B cell (primary cell): ENCODE results near the gene GSTA3. TPM values are rescaled to one million over a fixed set of nuclear protein-coding genes. Genes with fewer than 3 reads are reported as not detected.
"Not testable (repeated sequence)": the region's sequence is repeated elsewhere in the genome, so short reads cannot be mapped to it uniquely, and the experiment has no call there.

ENCODE experiments used
- ATAC-seq: fragments of 200-7000 bp; cut with Tn5 transposase; one replicate; pipeline ENCODE4 v1.10.0; 2021; ENCODE audit warnings: low read depth, mild to moderate bottlenecking, moderate number of reproducible peaks, moderate library complexity
- CTCF ChIA-PET: fragments of 350-600 bp; sonication (Branson Sonifier 250); formaldehyde crosslinking; loops from one replicate; lab custom pipeline; 2021; ENCODE audit warnings: antibody characterized with exemption, inconsistent platforms; lab: Charles Lee
- POLR2A ChIA-PET: fragments of 350-600 bp; sonication (Branson Sonifier 250); formaldehyde crosslinking; loops from one replicate; lab custom pipeline; 2021; ENCODE audit warnings: antibody characterized with exemption; lab: Charles Lee
- DNase-seq: peaks from one replicate; pipeline ENCODE4 v3.0.0; 2013
- H2AFZ ChIP-seq: 2 replicates; pipeline ENCODE4 v1.6.1; 2012; ENCODE audit warnings: mild to moderate bottlenecking, low read depth, low read length; ENCODE audit not compliant: insufficient read depth, poor library complexity, severe bottlenecking
- H3K27ac ChIP-seq, 2 donors: 1 replicate in 1 of 2; 2 replicates in 1 of 2; pipeline ENCODE4 v1.5.1; 2012 to 2013; ENCODE audit warnings: low read length in 2 of 2, mild to moderate bottlenecking in 2 of 2, moderate library complexity in 1 of 2
- H3K27me3 ChIP-seq, 4 experiments: fragments of 200-600 bp in 1 of 4; sonication (generic) in 1 of 4; replicated peaks in 1 of 4; 1 replicate in 2 of 4; 2 replicates in 2 of 4; pipeline versions ENCODE4 v1.6.1 to v1.7.0; 2013 to 2016; ENCODE audit warnings: low read length in 3 of 4, mild to moderate bottlenecking in 2 of 4, mixed read lengths in 1 of 4, moderate library complexity in 1 of 4; ENCODE audit not compliant: insufficient read depth in 4 of 4, control insufficient read depth in 3 of 4; ENCODE audit errors: control extremely low read depth in 1 of 4
- H3K36me3 ChIP-seq, 2 experiments: replicated peaks in 1 of 2; 1 replicate in 1 of 2; 2 replicates in 1 of 2; pipeline versions ENCODE4 v1.6.1 to v1.7.1; 2013; ENCODE audit warnings: low read length in 1 of 2; ENCODE audit not compliant: insufficient read depth in 2 of 2, control insufficient read depth in 1 of 2; ENCODE audit errors: control extremely low read depth in 1 of 2, extremely low read depth in 1 of 2
- H3K4me1 ChIP-seq, 2 donors: fragments of 200-600 bp in 1 of 2; sonication (generic) in 1 of 2; 1 replicate in 1 of 2; 2 replicates in 1 of 2; pipeline versions ENCODE4 v1.5.1 to v1.6.1; 2013 to 2017; ENCODE audit warnings: low read length in 2 of 2; ENCODE audit not compliant: control insufficient read depth in 2 of 2, insufficient read depth in 2 of 2
- H3K4me2 ChIP-seq: replicated peaks from 2 replicates; pipeline ENCODE3; 2012; ENCODE audit warnings: mild to moderate bottlenecking, low read depth, low read length; ENCODE audit not compliant: poor library complexity, severe bottlenecking
- H3K4me3 ChIP-seq, 5 experiments: fragments of 200-600 bp in 1 of 5; sonication (generic) in 1 of 5; 1 replicate in 3 of 5; 2 replicates in 2 of 5; pipeline versions ENCODE4 v1.5.1 to v1.7.0; 2011 to 2016; ENCODE audit warnings: low read length in 4 of 5, mild to moderate bottlenecking in 4 of 5, low read depth in 2 of 5, control low read depth in 1 of 5, moderate library complexity in 1 of 5; ENCODE audit not compliant: insufficient read depth in 1 of 5; ENCODE audit errors: control extremely low read depth in 1 of 5, extremely low read depth in 1 of 5
- H3K79me2 ChIP-seq: fragments of 200-600 bp; sonication (generic); one replicate; pipeline ENCODE4 v1.6.0; 2016; ENCODE audit warnings: low read length; ENCODE audit not compliant: control insufficient read depth, insufficient read depth
- H3K9ac ChIP-seq: fragments of 200-600 bp; sonication (generic); 2 replicates; pipeline ENCODE4 v1.6.1; 2017; ENCODE audit warnings: mild to moderate bottlenecking, low read length, moderate library complexity
- H3K9me3 ChIP-seq, 3 donors: one replicate each; pipeline versions ENCODE4 v1.6.1 to v1.7.1; 2013; ENCODE audit warnings: low read length in 2 of 3; ENCODE audit not compliant: control insufficient read depth in 2 of 3, insufficient read depth in 1 of 3; ENCODE audit errors: control extremely low read depth in 1 of 3
- H4K20me1 ChIP-seq: 2 replicates; pipeline ENCODE4 v1.6.0; 2012; ENCODE audit warnings: mild to moderate bottlenecking, low read length; ENCODE audit not compliant: insufficient read depth, control insufficient read depth, poor library complexity, severe bottlenecking
- H3K27ac Mint-ChIP-seq: one replicate; pipeline ENCODE4 v1.8.0; 2021; ENCODE audit warnings: mixed read lengths
- H3K27me3 Mint-ChIP-seq: one replicate; pipeline ENCODE4 v1.8.0; 2021; ENCODE audit warnings: mixed read lengths
- H3K4me1 Mint-ChIP-seq: one replicate; pipeline ENCODE4 v1.8.0; 2021; ENCODE audit warnings: mixed read lengths
- H3K4me3 Mint-ChIP-seq: one replicate; pipeline ENCODE4 v1.8.0; 2021; ENCODE audit warnings: mixed read lengths
- H3K9me3 Mint-ChIP-seq: one replicate; pipeline ENCODE4 v1.8.0; 2022; ENCODE audit warnings: mixed read lengths; ENCODE audit not compliant: insufficient read depth
- CTCF ChIP-seq: fragments of 200-600 bp; IDR thresholded peaks from one replicate; pipeline ENCODE4 v1.8.0; 2022; ENCODE audit warnings: antibody characterized with exemption, mild to moderate bottlenecking
- EZH2 ChIP-seq: IDR thresholded peaks from 2 replicates; pipeline ENCODE4 v1.6.1; 2012; ENCODE audit warnings: borderline replicate concordance, low read depth, mild to moderate bottlenecking, moderate library complexity, low read length; ENCODE audit not compliant: insufficient read depth, poor library complexity, severe bottlenecking
- WGBS: methylation state at CpG from one replicate; pipeline ENCODE4 v1.1.5; 2013; ENCODE audit warnings: missing lambda C conversion rate; ENCODE audit not compliant: insufficient coverage; 5-methylcytosine and 5-hydroxymethylcytosine counted together
- intact Hi-C: fragments of 100-400 bp; cut with micrococcal nuclease; formaldehyde crosslinking; loops from one replicate; pipeline ENCODE4 v1.10.0; 2022
- polyA plus RNA-seq: library from polyadenylated mRNA; depleted of rRNA; stranded (reverse); fragments of >200 nt; gene quantifications from 2 replicates; pipeline ENCODE4 v1.2.3, GENCODE V29; 2012
- total RNA-seq, 2 donors: library from RNA; stranded (reverse); fragments of 120-200 nt in 1 of 2; gene quantifications; 1 replicate in 1 of 2; 2 replicates in 1 of 2; pipeline versions ENCODE4 v1.2.3 to v1.2.4, GENCODE V29; 2013 to 2022

The GSTA3 gene
- total and polyA plus RNA-seq, 2 donors (not counting 1 experiment from before 2014, with no cell fraction given): not detected

- TF ChIP-seq CTCF (no peak), EZH2 (no peak)
- DNase-seq (no peak), ATAC-seq (no peak)
- Mint-ChIP-seq H3K27me3 (peaks cover 53% of the 10 kb centered on the region), H3K4me3 (no peak overlapping the region), H3K4me1 (no peaks in the 10 kb centered on the region), H3K27ac (no peak overlapping the region), H3K9me3 (no peaks in the 10 kb centered on the region)
- no peak overlapping the region for H2AFZ ChIP-seq
- ChIA-PET CTCF (no interaction called here), POLR2A (no interaction called here)
- intact Hi-C loops: no loop called here
- no peaks in the 10 kb centered on the region for H3K79me2 ChIP-seq
- no peak overlapping the region for H3K4me3 ChIP-seq
- H3K9me3 ChIP-seq: no peaks in the 10 kb centered on the region
- H3K36me3 ChIP-seq: no peaks in the 10 kb centered on the region
- 80% methylated on average over 4 of the region's 4 CpGs for WGBS
- H3K27ac ChIP-seq: no peak overlapping the region
- H4K20me1 ChIP-seq: no peaks in the 10 kb centered on the region
- H3K9ac ChIP-seq: no peak overlapping the region
- H3K4me2 ChIP-seq: no peak overlapping the region
- H3K27me3 ChIP-seq: peaks cover 0 to 6% (median 0%) of the 10 kb centered on the region in 4 experiments
- H3K4me1 ChIP-seq: no peaks in the 10 kb centered on the region
Measured at GRCh38 chr6:52858416-52858815, 51.1 kb downstream of the GSTA3 start.

GRCh38 chr6:52856137-52856536, 53.4 kb downstream of the GSTA3 start:
- H4K20me1 ChIP-seq, H3K36me3 ChIP-seq, H3K9me3 Mint-ChIP-seq, H3K27ac Mint-ChIP-seq, H3K4me2 ChIP-seq, H3K27me3 ChIP-seq, DNase-seq, H3K4me3 ChIP-seq, H3K9me3 ChIP-seq, H3K4me1 Mint-ChIP-seq, POLR2A ChIA-PET, ATAC-seq, intact Hi-C loops, H3K79me2 ChIP-seq, H3K4me3 Mint-ChIP-seq, H3K27ac ChIP-seq, H3K4me1 ChIP-seq, H3K9ac ChIP-seq, H2AFZ ChIP-seq: not testable (repeated sequence)
- 27% methylated on average over 3 of the region's 3 CpGs for WGBS
- H3K27me3 Mint-ChIP-seq: peaks cover 49% of the 10 kb centered on the region
- CTCF ChIA-PET: interaction anchor here (0.6 kb wide), 1 partner anchor 129 kb away, joined by 5 read pairs; no protein-coding TSS in a partner anchor
